Measurements from ENCODE around the gene ALDH1L1.

ALDH1L1 gene

GRCh38 chr3:126180477-126181397, at the start of gene ALDH1L1:
Gene ALDH1L1 (minus strand): TSS chr3:126180586. CDS start chr3:126160979, 19,607 bp downstream.
- H3K4me3 Mint-ChIP-seq: no peak within 1 kb of the TSS
- H3K27ac Mint-ChIP-seq: no peak within 1 kb of the TSS
- no peak for DNase-seq
- H3K27me3 Mint-ChIP-seq: peaks cover 33% of the 10 kb centered on the region
- no peaks in the 10 kb centered on the region for H3K9me3 Mint-ChIP-seq
- no peaks in the 10 kb centered on the region for H3K4me1 Mint-ChIP-seq
- ATAC-seq: no peak
- H3K36me3 Mint-ChIP-seq (ENCODE audit: low read depth): no peaks in the 10 kb centered on the region

GRCh38 chr3:126226374-126226773, 46.0 kb upstream of the ALDH1L1 start:
- Mint-ChIP-seq H3K36me3 (ENCODE audit: low read depth) (no peaks in the 10 kb centered on the region), H3K27ac (no peak overlapping the region), H3K9me3 (peaks cover 7% of the 10 kb centered on the region), H3K27me3 (peaks cover 15% of the 10 kb centered on the region), H3K4me3 (no peak overlapping the region), H3K4me1 (no peaks in the 10 kb centered on the region)
- DNase-seq: no peak
- no peak for ATAC-seq

GRCh38 chr3:126216416-126216815, 36.0 kb upstream of the ALDH1L1 start:
- peaks cover 3% of the 10 kb centered on the region for H3K4me1 Mint-ChIP-seq
- H3K9me3 Mint-ChIP-seq: peaks cover 13% of the 10 kb centered on the region
- H3K36me3 Mint-ChIP-seq (ENCODE audit: low read depth): no peaks in the 10 kb centered on the region
- H3K27me3 Mint-ChIP-seq: peaks cover 50% of the 10 kb centered on the region
- no peak for DNase-seq
- no peak for ATAC-seq
- H3K4me3 Mint-ChIP-seq: no peak overlapping the region
- no peak overlapping the region for H3K27ac Mint-ChIP-seq

- Mint-ChIP-seq H3K9me3 (no peaks in the 10 kb centered on the region), H3K36me3 (ENCODE audit: low read depth) (no peaks in the 10 kb centered on the region), H3K27me3 (peaks cover 66% of the 10 kb centered on the region), H3K4me1 (peaks cover 3% of the 10 kb centered on the region), H3K27ac (no peak overlapping the region), H3K4me3 (no peak overlapping the region)
- ATAC-seq (no peak), DNase-seq (no peak)
These were observed 33.1 kb upstream of the ALDH1L1 start for GRCh38 chr3:126213379-126214028.

- H3K4me1 Mint-ChIP-seq: peaks cover 3% of the 10 kb centered on the region
- DNase-seq (no peak), ATAC-seq (peak; percentile 48)
- no peaks in the 10 kb centered on the region for H3K9me3 Mint-ChIP-seq
- H3K4me3 Mint-ChIP-seq: peak overlapping the region; percentile 59
- H3K27ac Mint-ChIP-seq: no peak overlapping the region
- peaks cover 66% of the 10 kb centered on the region for H3K27me3 Mint-ChIP-seq
- H3K36me3 Mint-ChIP-seq (ENCODE audit: low read depth): no peaks in the 10 kb centered on the region
These were observed 32.4 kb upstream of the ALDH1L1 start for GRCh38 chr3:126212620-126213378.

- Mint-ChIP-seq H3K4me3 (no peak overlapping the region), H3K9me3 (no peaks in the 10 kb centered on the region), H3K27me3 (peaks cover 61% of the 10 kb centered on the region), H3K36me3 (ENCODE audit: low read depth) (no peaks in the 10 kb centered on the region), H3K4me1 (peaks cover 3% of the 10 kb centered on the region), H3K27ac (no peak overlapping the region)
- ATAC-seq (no peak), DNase-seq (no peak)
These were observed 31.8 kb upstream of the ALDH1L1 start for GRCh38 chr3:126212250-126212619.

- no peaks in the 10 kb centered on the region for H3K36me3 Mint-ChIP-seq (ENCODE audit: low read depth)
- ATAC-seq (no peak), DNase-seq (no peak)
- H3K27ac Mint-ChIP-seq: no peak overlapping the region
- no peaks in the 10 kb centered on the region for H3K9me3 Mint-ChIP-seq
- peaks cover 59% of the 10 kb centered on the region for H3K27me3 Mint-ChIP-seq
- H3K4me1 Mint-ChIP-seq: peaks cover 3% of the 10 kb centered on the region
- H3K4me3 Mint-ChIP-seq: no peak overlapping the region
These were observed 31.2 kb upstream of the ALDH1L1 start for GRCh38 chr3:126211569-126211968.

GRCh38 chr3:126210606-126211005, 30.2 kb upstream of the ALDH1L1 start:
- Mint-ChIP-seq H3K9me3 (no peaks in the 10 kb centered on the region), H3K27ac (no peak overlapping the region), H3K4me1 (peaks cover 3% of the 10 kb centered on the region), H3K36me3 (ENCODE audit: low read depth) (no peaks in the 10 kb centered on the region), H3K4me3 (no peak overlapping the region), H3K27me3 (peaks cover 52% of the 10 kb centered on the region)
- DNase-seq: no peak
- no peak for ATAC-seq

- DNase-seq (no peak), ATAC-seq (no peak)
- H3K36me3 Mint-ChIP-seq (ENCODE audit: low read depth): no peaks in the 10 kb centered on the region
- peaks cover 3% of the 10 kb centered on the region for H3K4me1 Mint-ChIP-seq
- no peak overlapping the region for H3K27ac Mint-ChIP-seq
- H3K27me3 Mint-ChIP-seq: peaks cover 50% of the 10 kb centered on the region
- no peaks in the 10 kb centered on the region for H3K9me3 Mint-ChIP-seq
- no peak overlapping the region for H3K4me3 Mint-ChIP-seq
These were observed 29.4 kb upstream of the ALDH1L1 start for GRCh38 chr3:126209741-126210140.

- no peak overlapping the region for H3K4me3 Mint-ChIP-seq
- DNase-seq (no peak), ATAC-seq (no peak)
- H3K9me3 Mint-ChIP-seq: no peaks in the 10 kb centered on the region
- H3K36me3 Mint-ChIP-seq (ENCODE audit: low read depth): no peaks in the 10 kb centered on the region
- peaks cover 3% of the 10 kb centered on the region for H3K4me1 Mint-ChIP-seq
- peaks cover 44% of the 10 kb centered on the region for H3K27me3 Mint-ChIP-seq
- no peak overlapping the region for H3K27ac Mint-ChIP-seq
These were observed 28.3 kb upstream of the ALDH1L1 start for GRCh38 chr3:126208606-126209256.

GRCh38 chr3:126208182-126208581, 27.8 kb upstream of the ALDH1L1 start:
- DNase-seq (no peak), ATAC-seq (no peak)
- H3K27me3 Mint-ChIP-seq: peaks cover 40% of the 10 kb centered on the region
- no peaks in the 10 kb centered on the region for H3K36me3 Mint-ChIP-seq (ENCODE audit: low read depth)
- H3K27ac Mint-ChIP-seq: no peak overlapping the region
- no peaks in the 10 kb centered on the region for H3K9me3 Mint-ChIP-seq
- H3K4me1 Mint-ChIP-seq: peaks cover 3% of the 10 kb centered on the region
- H3K4me3 Mint-ChIP-seq: no peak overlapping the region

GRCh38 chr3:126207166-126207565, 26.8 kb upstream of the ALDH1L1 start:
- Mint-ChIP-seq H3K36me3 (ENCODE audit: low read depth) (no peaks in the 10 kb centered on the region), H3K4me3 (no peak overlapping the region), H3K4me1 (no peaks in the 10 kb centered on the region), H3K27me3 (peaks cover 34% of the 10 kb centered on the region), H3K9me3 (no peaks in the 10 kb centered on the region), H3K27ac (no peak overlapping the region)
- ATAC-seq: no peak
- DNase-seq: no peak

- Mint-ChIP-seq H3K4me3 (no peak overlapping the region), H3K36me3 (ENCODE audit: low read depth) (no peaks in the 10 kb centered on the region), H3K4me1 (no peaks in the 10 kb centered on the region), H3K9me3 (no peaks in the 10 kb centered on the region), H3K27ac (no peak overlapping the region), H3K27me3 (peaks cover 24% of the 10 kb centered on the region)
- DNase-seq (no peak), ATAC-seq (no peak)
These were observed 25.6 kb upstream of the ALDH1L1 start for GRCh38 chr3:126205717-126206655.
